GM12892 (cell line): ENCODE results near the gene PDZD7.

ENCODE experiments used
- DNase-seq: peaks from one replicate; pipeline ENCODE4 v3.0.0; 2011; ENCODE audit not compliant: insufficient read length
- FAIRE-seq: peaks from 2 replicates; lab custom pipeline; 2011; peaks lifted over from hg19 to GRCh38; lab: Jason Lieb, UNC
- POLR2A ChIP-seq: IDR thresholded peaks from 2 replicates; pipeline ENCODE4 v1.6.1; 2011; ENCODE audit warnings: low read depth, low read length, control low read depth
- POLR2AphosphoS5 ChIP-seq: IDR thresholded peaks from 2 replicates; pipeline ENCODE4 v1.6.1; 2011; ENCODE audit warnings: low read depth, low read length, control low read depth
- TAF1 ChIP-seq: IDR thresholded peaks from 2 replicates; pipeline ENCODE4 v1.6.1; 2011; ENCODE audit warnings: low read depth, mild to moderate bottlenecking, control low read depth, low read length, borderline replicate concordance

Gene PDZD7

DNA sequence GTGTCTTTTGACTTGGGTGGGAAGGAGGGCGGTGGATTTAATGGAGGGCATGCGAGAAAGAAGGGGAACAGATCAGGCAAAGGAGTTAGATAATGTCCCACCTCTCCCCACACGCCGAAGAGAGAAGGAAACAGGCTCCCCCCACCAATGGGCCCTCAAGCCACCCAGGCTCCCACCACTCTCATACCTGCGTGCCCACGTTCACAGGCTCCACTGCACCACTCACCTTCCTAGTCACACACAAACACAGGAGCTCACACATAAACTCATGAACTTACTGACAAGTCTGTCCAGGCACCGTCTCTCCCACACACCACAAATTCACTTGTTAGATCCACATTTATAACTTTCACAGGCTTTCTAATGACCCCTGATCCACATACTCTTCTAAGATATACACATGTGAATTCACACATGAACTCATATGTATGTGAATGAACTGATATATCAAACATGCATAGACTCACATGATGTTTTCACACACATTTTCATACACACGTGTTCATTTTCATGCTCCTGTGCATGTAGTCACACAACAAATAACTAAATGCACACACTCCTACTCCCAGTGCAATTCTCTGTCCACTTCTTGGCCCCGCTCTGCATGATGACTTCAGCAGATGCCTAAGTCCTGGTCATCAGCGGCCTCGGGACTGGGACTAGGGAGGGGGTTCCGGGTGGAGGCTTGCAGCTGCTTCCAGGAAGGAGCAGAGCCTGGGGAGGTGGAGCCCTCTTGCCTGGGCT is 29.8 kb downstream of the PDZD7 start:
- no peak for FAIRE-seq
- no peak for TF ChIP-seq POLR2AphosphoS5
- TF ChIP-seq POLR2A: no peak
- TF ChIP-seq TAF1: no peak
- no peak for DNase-seq

DNA sequence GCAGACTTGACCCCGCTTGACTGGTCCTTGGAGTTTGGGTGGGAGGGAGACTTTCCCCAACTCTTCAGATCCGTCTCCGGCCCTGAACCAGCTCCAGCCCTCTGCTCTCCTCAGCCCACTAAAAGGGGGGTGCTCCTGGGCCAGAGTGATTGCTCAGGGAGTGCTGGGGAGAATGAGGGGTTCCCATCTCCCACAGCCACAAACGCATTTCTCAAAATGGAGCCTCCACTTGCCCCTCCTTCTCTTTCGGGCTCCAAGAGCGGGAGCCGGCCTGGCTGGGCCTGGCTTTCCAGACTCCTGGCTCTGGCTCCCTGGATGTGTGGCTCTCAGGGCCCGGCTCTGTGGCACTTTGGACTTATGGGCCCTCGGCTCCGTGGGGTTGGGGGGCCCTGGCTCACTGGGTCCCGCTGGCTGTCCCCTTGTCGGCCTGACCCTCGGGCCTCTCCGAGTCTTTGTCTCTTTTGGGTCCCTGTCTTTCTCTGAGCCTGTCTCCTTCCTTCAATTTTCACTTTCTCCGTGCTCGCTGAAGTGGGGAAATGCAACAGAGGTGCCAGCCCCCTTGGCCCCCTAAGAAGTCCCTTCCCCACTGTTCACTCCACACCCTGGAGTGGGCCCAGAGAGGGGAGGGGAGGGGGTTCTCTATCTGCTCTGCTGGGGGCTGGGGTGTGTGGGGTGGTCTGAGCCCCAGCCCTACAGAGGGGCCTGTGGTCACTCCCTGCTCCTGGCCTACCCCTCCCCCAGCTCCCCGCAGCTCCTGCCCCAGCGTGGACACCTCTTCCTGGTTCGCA is 30.6 kb downstream of the PDZD7 start:
- TF ChIP-seq POLR2AphosphoS5 (no peak), TAF1 (no peak), POLR2A (no peak)
- no peak for FAIRE-seq
- DNase-seq: no peak

DNA sequence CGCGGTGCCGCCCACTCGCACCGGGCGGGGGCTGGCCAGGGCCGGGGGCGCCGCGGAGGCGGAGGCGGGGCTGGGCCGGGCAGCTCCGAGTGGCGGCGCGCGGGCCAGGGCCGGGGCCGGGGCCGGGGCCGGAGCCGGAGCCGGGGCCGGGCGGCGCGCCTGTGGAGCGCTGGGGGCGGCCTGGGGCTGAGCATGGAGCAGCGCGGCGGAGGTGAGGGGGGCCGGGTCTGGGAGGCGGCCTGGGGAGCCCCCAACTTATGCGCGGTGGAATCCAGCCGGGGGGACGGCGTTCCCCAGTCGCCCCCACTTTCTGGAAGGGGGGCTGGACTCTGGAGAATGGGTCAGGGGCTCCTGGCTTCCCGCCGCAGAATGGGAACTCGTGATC is 31.2 kb downstream of the PDZD7 start, which contains the start of gene LZTS2:
LZTS2 (plus strand) TSS at position 67 of the 385 bp plus-strand sequence. CDS start 2,731 bp downstream, outside the sequence.
- FAIRE-seq (no peak), DNase-seq (no peak)
- no peak for TF ChIP-seq POLR2A
- no peak for TF ChIP-seq TAF1
- TF ChIP-seq POLR2AphosphoS5: no peak

GRCh38 chr10:100998991-100999741 is 31.8 kb downstream of the PDZD7 start:
- no peak for TF ChIP-seq POLR2AphosphoS5
- 0 out of 2 replicates have a peak, but pooled peaks have one; percentile 31 for TF ChIP-seq POLR2A
- DNase-seq: peak; percentile 94
- FAIRE-seq: no peak

GRCh38 chr10:100998183-100998990 is 32.5 kb downstream of the PDZD7 start:
- DNase-seq (peak; percentile 74), FAIRE-seq (peak; percentile 92)
- no peak for TF ChIP-seq POLR2A
- no peak for TF ChIP-seq TAF1
- no peak for TF ChIP-seq POLR2AphosphoS5

DNA sequence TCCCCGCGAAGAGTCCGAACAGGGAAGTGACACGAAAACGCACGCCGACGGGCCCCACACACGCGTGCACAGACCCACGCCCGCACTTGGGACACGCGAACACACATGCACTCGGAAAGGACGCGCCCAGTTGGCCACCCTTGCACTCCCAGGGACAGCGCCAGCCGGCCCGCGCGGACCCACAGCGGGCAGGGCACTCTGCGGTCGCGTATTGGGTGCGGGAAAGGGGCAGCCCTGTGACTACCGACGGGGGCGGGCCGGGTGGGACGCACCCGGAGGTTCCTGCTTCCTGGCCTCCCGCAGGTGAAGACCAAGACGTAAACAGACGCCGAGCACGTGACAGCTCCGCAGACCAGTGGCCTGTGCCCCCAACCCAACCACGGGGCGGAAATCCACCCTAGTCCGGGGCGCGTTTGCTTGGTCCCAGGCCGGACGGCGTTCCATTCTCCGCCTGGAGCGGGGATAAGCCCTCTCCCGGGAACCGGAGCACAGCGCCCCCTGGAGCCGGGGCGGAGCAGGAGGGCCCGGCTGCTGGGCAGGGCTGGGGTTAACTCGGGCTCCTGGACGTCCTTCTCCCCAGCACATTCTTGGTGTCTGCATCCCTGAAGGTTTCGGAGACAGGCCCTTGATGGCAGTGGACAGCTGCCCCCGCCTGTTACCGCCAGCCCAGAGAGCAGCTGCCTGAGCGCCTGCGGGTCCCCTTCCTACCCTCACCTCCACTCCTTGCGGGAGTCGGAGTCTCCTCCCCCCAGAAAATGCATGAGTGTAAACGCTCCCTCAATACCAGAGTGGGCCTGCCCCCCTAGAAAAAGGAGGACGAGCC is 33.4 kb downstream of the PDZD7 start:
- TF ChIP-seq POLR2A: no peak
- no peak for TF ChIP-seq POLR2AphosphoS5
- no peak for TF ChIP-seq TAF1
- peak; percentile 80 for DNase-seq
- FAIRE-seq: peak; percentile 42

DNA sequence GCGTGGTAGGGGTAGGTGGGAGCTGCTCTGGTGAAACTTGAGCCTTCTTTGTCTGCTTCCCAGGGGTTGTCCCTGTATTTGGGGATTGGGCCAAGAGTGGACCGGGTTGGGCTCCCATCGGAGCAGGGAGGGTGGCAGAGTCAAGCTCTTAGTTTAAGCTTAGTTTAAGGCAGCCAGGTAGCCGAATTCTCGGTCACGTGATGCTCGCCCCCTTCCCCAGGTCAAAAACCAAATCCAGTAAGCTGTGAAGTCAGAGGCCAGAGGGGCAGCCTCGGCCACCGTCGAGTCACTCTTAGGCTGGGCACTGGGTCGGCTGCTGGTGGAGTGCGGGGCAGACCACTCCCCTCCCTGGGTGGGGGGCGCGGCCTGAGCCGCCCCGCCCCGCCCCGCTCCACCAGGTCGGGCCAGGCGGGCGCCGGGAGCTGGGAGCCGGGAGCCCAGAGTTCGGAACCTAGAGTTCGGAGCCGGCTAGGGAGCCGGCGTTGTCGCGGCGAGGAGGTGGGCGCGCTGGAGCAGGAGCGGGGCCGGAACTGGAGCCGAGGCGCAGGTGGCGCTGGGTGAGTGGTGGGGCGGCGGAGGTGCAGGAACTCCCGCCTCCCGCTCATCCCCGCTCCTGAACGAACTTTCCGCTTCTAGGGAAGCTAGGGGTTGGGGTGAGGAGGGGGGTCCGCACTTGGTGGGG is 34.1 kb downstream of the PDZD7 start:
- FAIRE-seq: no peak
- peak; percentile 67 for DNase-seq
- TF ChIP-seq TAF1 (no peak), POLR2A (no peak), POLR2AphosphoS5 (no peak)

DNA sequence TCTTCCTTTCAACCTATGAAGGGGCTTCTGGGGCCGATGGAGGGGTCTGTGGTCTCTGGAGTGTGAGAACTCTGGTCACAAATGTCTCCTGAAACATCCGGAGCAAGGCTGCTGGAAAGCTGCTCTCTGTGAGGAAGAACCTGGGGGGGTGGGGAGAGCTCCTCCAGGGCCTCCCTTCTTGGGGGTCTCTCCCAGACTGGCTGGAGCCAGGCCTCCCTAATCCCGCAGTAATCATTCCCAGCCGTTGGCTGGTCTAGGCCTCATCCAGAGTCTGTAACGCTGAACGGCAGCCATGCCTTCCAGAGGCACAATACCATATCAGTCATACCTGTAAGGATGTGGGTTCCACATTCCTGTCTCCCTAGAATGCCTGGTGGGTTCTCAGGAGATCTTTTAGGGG is 35.7 kb downstream of the PDZD7 start:
- TF ChIP-seq POLR2A (no peak), POLR2AphosphoS5 (no peak), TAF1 (no peak)
- DNase-seq (no peak), FAIRE-seq (no peak)

DNA sequence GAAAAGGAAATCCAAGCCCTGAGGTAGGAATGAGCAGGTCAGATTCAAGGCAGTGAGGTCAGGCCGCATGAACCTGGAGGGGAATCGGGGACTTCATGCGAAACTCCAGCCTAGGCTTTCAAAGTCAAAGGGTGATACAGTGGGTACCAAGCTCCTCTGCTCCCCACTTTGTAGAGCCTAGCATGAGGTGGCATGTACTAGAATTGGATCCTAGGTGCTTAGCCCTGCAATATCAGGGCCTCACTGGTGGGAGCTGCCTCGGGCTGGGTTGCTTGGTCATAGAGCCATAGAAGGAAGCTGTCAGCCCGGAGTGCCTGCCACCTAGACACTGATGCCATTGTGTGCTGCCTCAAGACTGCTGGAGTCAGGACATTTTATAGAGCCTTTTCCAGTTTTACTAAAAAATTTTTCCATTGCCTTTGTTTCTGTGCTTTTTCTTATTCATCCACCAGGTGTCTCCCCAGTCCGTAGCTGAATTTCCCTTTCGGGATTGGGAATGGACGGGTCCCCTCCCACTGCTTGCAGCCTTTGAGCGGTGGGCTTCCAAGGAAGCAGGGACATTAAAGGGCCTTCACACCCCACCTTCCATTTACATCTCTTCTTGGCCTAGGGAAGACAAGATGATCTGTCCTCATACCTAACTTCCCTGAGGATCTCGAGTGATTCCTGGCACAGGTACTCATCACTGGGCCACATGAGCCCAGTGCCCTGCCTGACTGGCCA is 36.8 kb downstream of the PDZD7 start:
- TF ChIP-seq POLR2AphosphoS5 (no peak), POLR2A (no peak), TAF1 (no peak)
- no peak for FAIRE-seq
- DNase-seq: no peak
